NB4 (cell line): ENCODE measurements around the gene NIPBL.

ENCODE experiments used
- MYC ChIP-seq: IDR thresholded peaks from 2 replicates; pipeline ENCODE4 v1.6.1; 2011; ENCODE audit warnings: low read depth, low read length
- POLR2A ChIP-seq: IDR thresholded peaks from 2 replicates; pipeline ENCODE4 v1.6.1; 2011; ENCODE audit warnings: mild to moderate bottlenecking; ENCODE audit not compliant: insufficient read length; ENCODE audit errors: extremely low read depth
- TF ChIP-seq, protein P1 (sequence below): IDR thresholded peaks from one replicate; pipeline ENCODE4 v1.5.1; 2012; ENCODE audit warnings: low read depth, low read length
- TF ChIP-seq, protein P2 (sequence below): IDR thresholded peaks from 2 replicates; pipeline ENCODE4 v1.6.1; 2011; ENCODE audit warnings: low read depth, low read length

DNA sequence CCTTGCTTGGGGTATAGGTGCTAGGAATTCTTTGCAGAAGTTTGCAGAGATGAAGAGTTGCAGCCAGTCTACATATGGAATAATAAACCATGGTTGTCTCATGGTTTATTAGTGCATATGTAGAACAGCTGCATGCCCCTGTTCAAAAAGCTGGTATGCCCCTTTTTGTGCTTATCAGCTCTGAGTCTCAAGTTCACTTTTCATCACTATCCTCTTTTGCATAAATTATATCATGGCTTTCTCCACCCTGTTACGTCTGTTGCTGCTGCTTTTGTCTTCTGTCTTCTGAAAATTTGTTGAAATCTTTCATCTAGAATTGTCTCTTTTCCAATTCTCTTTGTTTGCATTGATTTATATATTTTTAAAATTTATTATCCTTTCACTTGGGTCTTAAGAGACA lies 200.6 kb downstream of the NIPBL start:
- TF ChIP-seq, protein P1, sequence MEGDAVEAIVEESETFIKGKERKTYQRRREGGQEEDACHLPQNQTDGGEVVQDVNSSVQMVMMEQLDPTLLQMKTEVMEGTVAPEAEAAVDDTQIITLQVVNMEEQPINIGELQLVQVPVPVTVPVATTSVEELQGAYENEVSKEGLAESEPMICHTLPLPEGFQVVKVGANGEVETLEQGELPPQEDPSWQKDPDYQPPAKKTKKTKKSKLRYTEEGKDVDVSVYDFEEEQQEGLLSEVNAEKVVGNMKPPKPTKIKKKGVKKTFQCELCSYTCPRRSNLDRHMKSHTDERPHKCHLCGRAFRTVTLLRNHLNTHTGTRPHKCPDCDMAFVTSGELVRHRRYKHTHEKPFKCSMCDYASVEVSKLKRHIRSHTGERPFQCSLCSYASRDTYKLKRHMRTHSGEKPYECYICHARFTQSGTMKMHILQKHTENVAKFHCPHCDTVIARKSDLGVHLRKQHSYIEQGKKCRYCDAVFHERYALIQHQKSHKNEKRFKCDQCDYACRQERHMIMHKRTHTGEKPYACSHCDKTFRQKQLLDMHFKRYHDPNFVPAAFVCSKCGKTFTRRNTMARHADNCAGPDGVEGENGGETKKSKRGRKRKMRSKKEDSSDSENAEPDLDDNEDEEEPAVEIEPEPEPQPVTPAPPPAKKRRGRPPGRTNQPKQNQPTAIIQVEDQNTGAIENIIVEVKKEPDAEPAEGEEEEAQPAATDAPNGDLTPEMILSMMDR: no peak
- TF ChIP-seq MYC: no peak
- no peak for TF ChIP-seq POLR2A
- TF ChIP-seq, protein P2, sequence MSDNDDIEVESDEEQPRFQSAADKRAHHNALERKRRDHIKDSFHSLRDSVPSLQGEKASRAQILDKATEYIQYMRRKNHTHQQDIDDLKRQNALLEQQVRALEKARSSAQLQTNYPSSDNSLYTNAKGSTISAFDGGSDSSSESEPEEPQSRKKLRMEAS: no peak
